ENCODE measurements around the gene ABCB4.

DNA sequence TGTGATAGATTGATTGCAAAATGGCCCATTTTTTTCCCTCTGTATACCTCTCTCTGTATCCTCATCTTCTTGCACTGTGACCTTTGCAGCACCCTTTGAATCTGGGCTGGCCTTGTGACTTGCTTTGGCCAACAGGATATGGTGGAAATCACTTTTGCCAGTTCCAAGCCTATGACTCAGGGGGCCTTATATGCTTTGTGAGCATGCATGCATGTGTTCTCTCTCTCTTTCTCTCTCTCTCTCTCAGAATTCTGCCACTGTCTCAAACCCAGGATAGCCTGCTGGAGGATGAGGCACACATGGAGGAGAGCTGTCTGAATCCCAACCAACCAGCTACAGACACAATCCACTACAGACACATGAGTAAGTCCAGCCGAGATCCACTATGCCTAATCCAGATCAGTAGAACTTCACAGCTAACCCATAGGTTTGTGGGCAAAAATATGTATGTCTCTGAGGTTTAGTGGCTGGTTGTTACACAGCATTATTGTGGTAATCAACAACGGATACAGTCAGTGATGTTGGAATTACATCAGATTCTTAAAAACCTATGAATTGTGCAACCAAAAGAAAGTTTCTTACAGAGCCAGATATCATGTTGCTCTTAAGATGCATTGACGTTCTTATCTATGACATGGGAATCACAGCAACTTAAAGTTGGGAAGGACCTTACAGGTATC is 41.8 kb upstream of the ABCB4 start:
- no peak for TF ChIP-seq CTCF (IDR thresholded peaks at IDR 0.05)
- TF ChIP-seq POLR2A (IDR thresholded peaks at IDR 0.05): no peak

Measured in thyroid gland (tissue), 4 donors.